Omental fat pad (tissue), 4 donors: ENCODE results near the gene OCLN. TPM values are rescaled to one million over a fixed set of nuclear protein-coding genes. Genes with fewer than 3 reads are reported as not detected.

Experiments used
- small RNA-seq: library from RNA; depleted of rRNA; stranded (forward); fragments of <200 nt; gene quantifications from one replicate; pipeline ENCODE3, GENCODE V24; 2016
- total RNA-seq, 4 donors: library from RNA; depleted of rRNA; stranded (reverse); fragments of >200 nt; gene quantifications; one replicate each; pipeline ENCODE4 v1.1.0, GENCODE V29; 2016

OCLN gene
- total RNA-seq, 4 donors from 2014 or later, result 2.2 to 10.6 (median 6.2) TPM

Small RNA genes within 50 kb of the gene (small RNA-seq; reads per million reads assigned to genes)
- not detected for gene RN7SL616P
- gene RNU6-724P, result not detected
- not detected for gene RPS27P14

Other genes with a start within 250 kb of the OCLN start
- gene CCDC125, start 160.0 kb upstream of the OCLN start, total RNA-seq, result 1 to 10 TPM; 5.2 to 9.1 (median 5.8) TPM
- gene AK6, start 123.3 kb upstream of the OCLN start, total RNA-seq, result 10 to 100 TPM; 19.2 to 31.1 (median 24.7) TPM
- gene TAF9, start 123.3 kb upstream of the OCLN start, total RNA-seq, result 10 to 100 TPM; 38.6 to 57.0 (median 49.8) TPM
- 10 to 100 TPM in 2 of 4 donors, 1 to 10 TPM in 2; 9.6 to 22.4 (median 11.4) TPM for gene RAD17, start 123.0 kb upstream of the OCLN start, total RNA-seq
- gene MARVELD2, start 77.7 kb upstream of the OCLN start, total RNA-seq, result 1 to 10 TPM in 3 of 4 donors, under 1 TPM in 1; 0.63 to 1.9 (median 1.4) TPM
- 10 to 100 TPM; 18.7 to 34.4 (median 22.1) TPM for gene GTF2H2C, start 67.4 kb downstream of the OCLN start, total RNA-seq